ENCODE data around the gene NPNT. TPM values are rescaled to one million over a fixed set of nuclear protein-coding genes. Genes with fewer than 3 reads are reported as not detected.

Gene NPNT
- total RNA-seq, 3 donors from 2014 or later, result 0.08 to 0.26 (median 0.14) TPM

- Mint-ChIP-seq H3K4me3 (no peak overlapping the region), H3K27me3 (ENCODE audit: low read depth) (no peaks in the 10 kb centered on the region), H3K4me1 (ENCODE audit: low read depth) (no peaks in the 10 kb centered on the region), H3K9me3 (no peaks in the 10 kb centered on the region), H3K36me3 (ENCODE audit: insufficient read depth) (no peaks in the 10 kb centered on the region)
- ATAC-seq (no peak), DNase-seq (no peak)
Measured at GRCh38 chr4:105936901-105937300, 41.6 kb downstream of the NPNT start.

- Mint-ChIP-seq H3K9me3 (no peaks in the 10 kb centered on the region), H3K27me3 (ENCODE audit: low read depth) (no peaks in the 10 kb centered on the region), H3K4me1 (ENCODE audit: low read depth) (no peaks in the 10 kb centered on the region), H3K36me3 (ENCODE audit: insufficient read depth) (no peaks in the 10 kb centered on the region), H3K4me3 (no peak overlapping the region)
- DNase-seq (no peak), ATAC-seq (no peak)
Measured at GRCh38 chr4:105937759-105938158, 42.5 kb downstream of the NPNT start.

- peaks cover 13% of the 10 kb centered on the region for H3K9me3 Mint-ChIP-seq
- no peaks in the 10 kb centered on the region for H3K36me3 Mint-ChIP-seq (ENCODE audit: insufficient read depth)
- H3K4me1 Mint-ChIP-seq (ENCODE audit: low read depth), result no peaks in the 10 kb centered on the region
- no peaks in the 10 kb centered on the region for H3K27me3 Mint-ChIP-seq (ENCODE audit: low read depth)
- ATAC-seq (no peak), DNase-seq (no peak)
- no peak overlapping the region for H3K4me3 Mint-ChIP-seq
Measured at GRCh38 chr4:105943234-105943633, 48.0 kb downstream of the NPNT start.

GRCh38 chr4:105944540-105944939 is 49.3 kb downstream of the NPNT start:
- ATAC-seq (no peak), DNase-seq (no peak)
- Mint-ChIP-seq H3K4me3 (no peak overlapping the region), H3K4me1 (ENCODE audit: low read depth) (no peaks in the 10 kb centered on the region), H3K36me3 (ENCODE audit: insufficient read depth) (no peaks in the 10 kb centered on the region), H3K27me3 (ENCODE audit: low read depth) (no peaks in the 10 kb centered on the region), H3K9me3 (peaks cover 13% of the 10 kb centered on the region)

- no peaks in the 10 kb centered on the region for H3K4me1 Mint-ChIP-seq (ENCODE audit: low read depth)
- H3K36me3 Mint-ChIP-seq (ENCODE audit: insufficient read depth), result no peaks in the 10 kb centered on the region
- DNase-seq, result no peak
- ATAC-seq, result no peak
- peaks cover 13% of the 10 kb centered on the region for H3K9me3 Mint-ChIP-seq
- no peak overlapping the region for H3K4me3 Mint-ChIP-seq
- H3K27me3 Mint-ChIP-seq (ENCODE audit: low read depth), result peaks cover 2% of the 10 kb centered on the region
Measured at GRCh38 chr4:105946771-105947170, 51.5 kb downstream of the NPNT start.

GRCh38 chr4:105950701-105951100 is 55.4 kb downstream of the NPNT start:
- Mint-ChIP-seq H3K4me3 (no peak overlapping the region), H3K4me1 (ENCODE audit: low read depth) (no peaks in the 10 kb centered on the region), H3K27me3 (ENCODE audit: low read depth) (peaks cover 3% of the 10 kb centered on the region), H3K9me3 (peaks cover 13% of the 10 kb centered on the region), H3K36me3 (ENCODE audit: insufficient read depth) (no peaks in the 10 kb centered on the region)
- no peak for ATAC-seq
- no peak for DNase-seq

- no peaks in the 10 kb centered on the region for H3K36me3 Mint-ChIP-seq (ENCODE audit: insufficient read depth)
- H3K27me3 Mint-ChIP-seq (ENCODE audit: low read depth), result peaks cover 3% of the 10 kb centered on the region
- DNase-seq (no peak), ATAC-seq (no peak)
- H3K4me3 Mint-ChIP-seq, result no peak overlapping the region
- H3K9me3 Mint-ChIP-seq, result peaks cover 11% of the 10 kb centered on the region
- H3K4me1 Mint-ChIP-seq (ENCODE audit: low read depth), result no peaks in the 10 kb centered on the region
Measured at GRCh38 chr4:105951198-105951597, 55.9 kb downstream of the NPNT start.

- H3K4me3 Mint-ChIP-seq, result no peak overlapping the region
- DNase-seq, result no peak
- H3K9me3 Mint-ChIP-seq, result peaks cover under 1% of the 10 kb centered on the region
- H3K27me3 Mint-ChIP-seq (ENCODE audit: low read depth), result peaks cover 3% of the 10 kb centered on the region
- H3K36me3 Mint-ChIP-seq (ENCODE audit: insufficient read depth), result no peaks in the 10 kb centered on the region
- no peak for ATAC-seq
- H3K4me1 Mint-ChIP-seq (ENCODE audit: low read depth), result no peaks in the 10 kb centered on the region
Measured at GRCh38 chr4:105952591-105952990, 57.3 kb downstream of the NPNT start.

GRCh38 chr4:105956569-105956968 is 61.3 kb downstream of the NPNT start:
- DNase-seq, result no peak
- no peaks in the 10 kb centered on the region for H3K36me3 Mint-ChIP-seq (ENCODE audit: insufficient read depth)
- H3K4me1 Mint-ChIP-seq (ENCODE audit: low read depth), result no peaks in the 10 kb centered on the region
- H3K27me3 Mint-ChIP-seq (ENCODE audit: low read depth), result peaks cover 3% of the 10 kb centered on the region
- H3K9me3 Mint-ChIP-seq, result no peaks in the 10 kb centered on the region
- ATAC-seq, result no peak
- H3K4me3 Mint-ChIP-seq, result no peak overlapping the region

GRCh38 chr4:105957680-105958079 is 62.4 kb downstream of the NPNT start:
- H3K27me3 Mint-ChIP-seq (ENCODE audit: low read depth), result no peaks in the 10 kb centered on the region
- ATAC-seq (no peak), DNase-seq (no peak)
- H3K4me3 Mint-ChIP-seq, result no peak overlapping the region
- no peaks in the 10 kb centered on the region for H3K4me1 Mint-ChIP-seq (ENCODE audit: low read depth)
- H3K9me3 Mint-ChIP-seq, result no peaks in the 10 kb centered on the region
- no peaks in the 10 kb centered on the region for H3K36me3 Mint-ChIP-seq (ENCODE audit: insufficient read depth)

- H3K27me3 Mint-ChIP-seq (ENCODE audit: low read depth), result no peaks in the 10 kb centered on the region
- DNase-seq, result no peak
- no peaks in the 10 kb centered on the region for H3K36me3 Mint-ChIP-seq (ENCODE audit: insufficient read depth)
- ATAC-seq, result no peak
- H3K9me3 Mint-ChIP-seq, result no peaks in the 10 kb centered on the region
- no peaks in the 10 kb centered on the region for H3K4me1 Mint-ChIP-seq (ENCODE audit: low read depth)
- no peak overlapping the region for H3K4me3 Mint-ChIP-seq
Measured at GRCh38 chr4:105963461-105964400, 68.5 kb downstream of the NPNT start.

- Mint-ChIP-seq H3K4me1 (ENCODE audit: low read depth) (no peaks in the 10 kb centered on the region), H3K9me3 (no peaks in the 10 kb centered on the region), H3K27me3 (ENCODE audit: low read depth) (no peaks in the 10 kb centered on the region), H3K36me3 (ENCODE audit: insufficient read depth) (no peaks in the 10 kb centered on the region), H3K4me3 (no peak overlapping the region)
- no peak for DNase-seq
- no peak for ATAC-seq
Measured at GRCh38 chr4:105965183-105965800, 70.0 kb downstream of the NPNT start.

GRCh38 chr4:105966051-105966450 is 70.8 kb downstream of the NPNT start:
- ATAC-seq, result no peak
- Mint-ChIP-seq H3K27me3 (ENCODE audit: low read depth) (peaks cover 2% of the 10 kb centered on the region), H3K4me1 (ENCODE audit: low read depth) (no peaks in the 10 kb centered on the region), H3K9me3 (no peaks in the 10 kb centered on the region), H3K36me3 (ENCODE audit: insufficient read depth) (no peaks in the 10 kb centered on the region), H3K4me3 (no peak overlapping the region)
- no peak for DNase-seq

- ATAC-seq, result no peak
- peaks cover 5% of the 10 kb centered on the region for H3K27me3 Mint-ChIP-seq (ENCODE audit: low read depth)
- no peak for DNase-seq
- H3K36me3 Mint-ChIP-seq (ENCODE audit: insufficient read depth), result no peaks in the 10 kb centered on the region
- H3K4me1 Mint-ChIP-seq (ENCODE audit: low read depth), result no peaks in the 10 kb centered on the region
- no peaks in the 10 kb centered on the region for H3K9me3 Mint-ChIP-seq
- H3K4me3 Mint-ChIP-seq, result no peak overlapping the region
Measured at GRCh38 chr4:105967058-105967658, 71.9 kb downstream of the NPNT start.

- H3K4me3 Mint-ChIP-seq, result no peak overlapping the region
- no peaks in the 10 kb centered on the region for H3K36me3 Mint-ChIP-seq (ENCODE audit: insufficient read depth)
- no peaks in the 10 kb centered on the region for H3K9me3 Mint-ChIP-seq
- peaks cover 6% of the 10 kb centered on the region for H3K27me3 Mint-ChIP-seq (ENCODE audit: low read depth)
- DNase-seq, result no peak
- no peaks in the 10 kb centered on the region for H3K4me1 Mint-ChIP-seq (ENCODE audit: low read depth)
- no peak for ATAC-seq
Measured at GRCh38 chr4:105969575-105969974, 74.3 kb downstream of the NPNT start.

All from activated T-cell treated with anti-CD3 and anti-CD28 coated beads, Interleukin-2, amount 50 U/mL, for 4 hours (primary cell).